SK-N-SH treated with all-trans-retinoic acid at 6 μM for 48 hours (cell line): ENCODE results near the gene UBE4A.

Source experiments
- ATAC-seq: fragments of 200-7000 bp; cut with Tn5 transposase; 3 replicates; pipeline ENCODE4 v1.9.1; 2020; ENCODE audit warnings: mild to moderate bottlenecking, moderate library complexity
- ARNTL ChIP-seq: fragments of 450-650 bp; formaldehyde crosslinking; IDR thresholded peaks from 2 replicates; pipeline ENCODE4 v1.5.0; 2020; ENCODE audit warnings: low read depth, mild to moderate bottlenecking, moderate library complexity, borderline replicate concordance
- CSDC2 ChIP-seq: fragments of 250-450 bp; sonication (Bioruptor Pico); IDR thresholded peaks from 2 replicates; pipeline ENCODE4 v1.5.0; 2020; ENCODE audit warnings: mild to moderate bottlenecking, moderate library complexity
- ESRRG ChIP-seq: fragments of 250-450 bp; sonication (Bioruptor Pico); IDR thresholded peaks from 2 replicates; pipeline ENCODE4 v1.6.1; 2021; ENCODE audit warnings: mild to moderate bottlenecking
- GLIS3 ChIP-seq: fragments of 250-450 bp; sonication (Bioruptor Pico); IDR thresholded peaks from 2 replicates; pipeline ENCODE4 v1.5.0; 2020; ENCODE audit warnings: mild to moderate bottlenecking, moderate library complexity
- ISL1 ChIP-seq: fragments of 250-450 bp; sonication (Bioruptor Pico); IDR thresholded peaks from 2 replicates; pipeline ENCODE4 v2.1.2; 2022; ENCODE audit warnings: mild to moderate bottlenecking, moderate library complexity
- PPARA ChIP-seq: fragments of 250-450 bp; sonication (Bioruptor Pico); IDR thresholded peaks from 2 replicates; pipeline ENCODE4 v1.5.0; 2020; ENCODE audit warnings: mild to moderate bottlenecking, borderline replicate concordance
- SNAI2 ChIP-seq: fragments of 250-450 bp; sonication (Bioruptor Pico); IDR thresholded peaks from 2 replicates; pipeline ENCODE4 v1.5.0; 2020; ENCODE audit warnings: mild to moderate bottlenecking, moderate library complexity
- TOX ChIP-seq: fragments of 250-450 bp; sonication (Bioruptor Pico); IDR thresholded peaks from 2 replicates; pipeline ENCODE4 v1.8.0; 2021; ENCODE audit warnings: mild to moderate bottlenecking, moderate library complexity, borderline replicate concordance
- ZC3H10 ChIP-seq: fragments of 250-450 bp; sonication (Bioruptor Pico); IDR thresholded peaks from 2 replicates; pipeline ENCODE4 v1.5.1; 2021; ENCODE audit warnings: mild to moderate bottlenecking, moderate library complexity
- ZFP3 ChIP-seq: fragments of 250-450 bp; sonication (Bioruptor Pico); IDR thresholded peaks from 2 replicates; pipeline ENCODE4 v1.5.0; 2020; ENCODE audit warnings: mild to moderate bottlenecking, moderate library complexity
- ZFP30 ChIP-seq: fragments of 450-650 bp; formaldehyde crosslinking; IDR thresholded peaks from 2 replicates; pipeline ENCODE4 v1.5.0; 2022; ENCODE audit warnings: mild to moderate bottlenecking, moderate library complexity
- ZNF70 ChIP-seq: fragments of 450-650 bp; formaldehyde crosslinking; IDR thresholded peaks from 2 replicates; pipeline ENCODE4 v1.5.0; 2020; ENCODE audit warnings: mild to moderate bottlenecking, moderate library complexity
- ZNF8 ChIP-seq: fragments of 450-650 bp; formaldehyde crosslinking; IDR thresholded peaks from 2 replicates; pipeline ENCODE4 v1.5.0; 2020; ENCODE audit warnings: mild to moderate bottlenecking, moderate library complexity
- TF ChIP-seq, protein P1 (sequence below): fragments of 250-450 bp; sonication (Bioruptor Pico); IDR thresholded peaks from 2 replicates; pipeline ENCODE4 v1.5.1; 2021; ENCODE audit warnings: mild to moderate bottlenecking, moderate library complexity
- TF ChIP-seq, protein P2 (sequence below): fragments of 250-450 bp; sonication (Bioruptor Pico); IDR thresholded peaks from 2 replicates; pipeline ENCODE4 v1.8.0; 2021; ENCODE audit warnings: low read depth, mild to moderate bottlenecking, moderate library complexity, borderline replicate concordance
- TF ChIP-seq, protein P3 (sequence below): fragments of 250-450 bp; sonication (Bioruptor Pico); IDR thresholded peaks from 2 replicates; pipeline ENCODE4 v1.8.0; 2020; ENCODE audit warnings: mild to moderate bottlenecking, moderate library complexity, borderline replicate concordance
- TF ChIP-seq, protein P4 (sequence below): fragments of 250-450 bp; sonication (Bioruptor Pico); IDR thresholded peaks from 2 replicates; pipeline ENCODE4 v1.5.0; 2020; ENCODE audit warnings: mild to moderate bottlenecking, moderate library complexity
- TF ChIP-seq, protein P5 (sequence below): fragments of 250-450 bp; sonication (Bioruptor Pico); IDR thresholded peaks from 2 replicates; pipeline ENCODE4 v1.5.1; 2020; ENCODE audit warnings: low read depth, mild to moderate bottlenecking, moderate library complexity

UBE4A gene

DNA sequence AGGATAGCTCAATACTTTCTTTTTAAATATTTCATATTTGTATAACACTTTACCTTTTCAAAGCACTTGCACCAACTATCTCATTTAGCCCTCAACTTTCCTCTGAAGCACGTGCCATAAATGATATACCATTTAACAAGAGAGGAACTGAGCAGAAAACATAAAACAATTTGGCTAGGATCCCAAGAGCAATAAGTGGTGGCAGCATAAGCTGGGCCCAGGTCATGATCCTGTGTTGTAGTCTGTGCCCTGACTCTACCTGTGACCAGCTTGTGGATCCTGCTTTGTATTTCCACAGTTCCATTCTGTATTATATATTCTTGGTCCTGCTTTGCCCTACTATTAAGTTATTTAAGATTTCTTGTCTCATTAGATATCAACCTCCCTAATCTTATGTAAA is 53.5 kb downstream of the UBE4A start:
- ATAC-seq: no peak
- no peak for TF ChIP-seq ZNF70 (CRISPR knock-in tag)
- TF ChIP-seq ESRRG (CRISPR knock-in tag): no peak
- TF ChIP-seq TOX: no peak
- TF ChIP-seq ISL1 (CRISPR knock-in tag): no peak
- TF ChIP-seq, protein P1, sequence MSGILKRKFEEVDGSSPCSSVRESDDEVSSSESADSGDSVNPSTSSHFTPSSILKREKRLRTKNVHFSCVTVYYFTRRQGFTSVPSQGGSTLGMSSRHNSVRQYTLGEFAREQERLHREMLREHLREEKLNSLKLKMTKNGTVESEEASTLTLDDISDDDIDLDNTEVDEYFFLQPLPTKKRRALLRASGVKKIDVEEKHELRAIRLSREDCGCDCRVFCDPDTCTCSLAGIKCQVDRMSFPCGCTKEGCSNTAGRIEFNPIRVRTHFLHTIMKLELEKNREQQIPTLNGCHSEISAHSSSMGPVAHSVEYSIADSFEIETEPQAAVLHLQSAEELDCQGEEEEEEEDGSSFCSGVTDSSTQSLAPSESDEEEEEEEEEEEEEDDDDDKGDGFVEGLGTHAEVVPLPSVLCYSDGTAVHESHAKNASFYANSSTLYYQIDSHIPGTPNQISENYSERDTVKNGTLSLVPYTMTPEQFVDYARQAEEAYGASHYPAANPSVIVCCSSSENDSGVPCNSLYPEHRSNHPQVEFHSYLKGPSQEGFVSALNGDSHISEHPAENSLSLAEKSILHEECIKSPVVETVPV (CRISPR knock-in tag): no peak
- no peak for TF ChIP-seq PPARA
- TF ChIP-seq, protein P2, sequence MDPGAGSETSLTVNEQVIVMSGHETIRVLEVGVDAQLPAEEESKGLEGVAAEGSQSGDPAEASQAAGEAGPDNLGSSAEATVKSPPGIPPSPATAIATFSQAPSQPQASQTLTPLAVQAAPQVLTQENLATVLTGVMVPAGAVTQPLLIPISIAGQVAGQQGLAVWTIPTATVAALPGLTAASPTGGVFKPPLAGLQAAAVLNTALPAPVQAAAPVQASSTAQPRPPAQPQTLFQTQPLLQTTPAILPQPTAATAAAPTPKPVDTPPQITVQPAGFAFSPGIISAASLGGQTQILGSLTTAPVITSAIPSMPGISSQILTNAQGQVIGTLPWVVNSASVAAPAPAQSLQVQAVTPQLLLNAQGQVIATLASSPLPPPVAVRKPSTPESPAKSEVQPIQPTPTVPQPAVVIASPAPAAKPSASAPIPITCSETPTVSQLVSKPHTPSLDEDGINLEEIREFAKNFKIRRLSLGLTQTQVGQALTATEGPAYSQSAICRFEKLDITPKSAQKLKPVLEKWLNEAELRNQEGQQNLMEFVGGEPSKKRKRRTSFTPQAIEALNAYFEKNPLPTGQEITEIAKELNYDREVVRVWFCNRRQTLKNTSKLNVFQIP (CRISPR knock-in tag): no peak
- TF ChIP-seq GLIS3 (CRISPR knock-in tag): no peak
- TF ChIP-seq SNAI2: no peak
- no peak for TF ChIP-seq CSDC2 (CRISPR knock-in tag)
- TF ChIP-seq ZC3H10: no peak
- no peak for TF ChIP-seq ZFP3 (CRISPR knock-in tag)

DNA sequence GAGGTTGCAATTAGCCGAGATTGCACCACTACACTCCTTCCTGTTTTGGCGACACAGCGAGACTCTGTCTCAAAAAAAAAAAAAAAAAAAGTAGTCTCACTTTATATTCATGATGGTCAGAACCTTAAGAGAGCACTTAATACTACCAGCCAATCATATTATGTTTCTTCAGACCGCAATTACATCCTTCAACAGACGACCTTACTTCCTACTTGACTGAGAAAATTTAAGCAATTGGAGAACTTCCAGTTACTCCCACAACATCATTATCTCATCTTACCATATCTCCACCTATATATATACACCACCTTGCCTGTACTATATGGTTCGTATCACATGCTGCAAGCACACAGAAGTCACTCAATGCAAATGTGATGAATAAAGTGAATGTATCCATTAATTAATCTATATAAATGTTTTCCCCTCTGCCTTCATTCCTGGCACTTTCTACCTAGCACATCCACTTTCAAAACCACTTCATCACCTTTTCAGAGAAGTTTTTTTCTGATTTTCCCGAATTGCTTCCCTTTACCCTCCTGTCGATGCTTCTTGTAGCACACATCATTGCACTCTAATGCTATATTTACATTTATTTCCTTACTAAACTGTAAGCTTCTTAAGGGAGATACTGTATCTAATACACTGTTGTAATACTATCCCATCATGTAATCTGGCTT is 55.8 kb downstream of the UBE4A start:
- TF ChIP-seq GLIS3 (CRISPR knock-in tag): no peak
- TF ChIP-seq ZFP30 (CRISPR knock-in tag): no peak
- no peak for TF ChIP-seq ZNF70 (CRISPR knock-in tag)
- TF ChIP-seq ZC3H10: no peak
- TF ChIP-seq ARNTL (CRISPR knock-in tag): no peak
- TF ChIP-seq, protein P1 (CRISPR knock-in tag): no peak
- no peak for TF ChIP-seq TOX
- TF ChIP-seq PPARA: no peak
- TF ChIP-seq, protein P3, sequence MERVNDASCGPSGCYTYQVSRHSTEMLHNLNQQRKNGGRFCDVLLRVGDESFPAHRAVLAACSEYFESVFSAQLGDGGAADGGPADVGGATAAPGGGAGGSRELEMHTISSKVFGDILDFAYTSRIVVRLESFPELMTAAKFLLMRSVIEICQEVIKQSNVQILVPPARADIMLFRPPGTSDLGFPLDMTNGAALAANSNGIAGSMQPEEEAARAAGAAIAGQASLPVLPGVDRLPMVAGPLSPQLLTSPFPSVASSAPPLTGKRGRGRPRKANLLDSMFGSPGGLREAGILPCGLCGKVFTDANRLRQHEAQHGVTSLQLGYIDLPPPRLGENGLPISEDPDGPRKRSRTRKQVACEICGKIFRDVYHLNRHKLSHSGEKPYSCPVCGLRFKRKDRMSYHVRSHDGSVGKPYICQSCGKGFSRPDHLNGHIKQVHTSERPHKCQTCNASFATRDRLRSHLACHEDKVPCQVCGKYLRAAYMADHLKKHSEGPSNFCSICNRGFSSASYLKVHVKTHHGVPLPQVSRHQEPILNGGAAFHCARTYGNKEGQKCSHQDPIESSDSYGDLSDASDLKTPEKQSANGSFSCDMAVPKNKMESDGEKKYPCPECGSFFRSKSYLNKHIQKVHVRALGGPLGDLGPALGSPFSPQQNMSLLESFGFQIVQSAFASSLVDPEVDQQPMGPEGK (CRISPR knock-in tag): no peak
- TF ChIP-seq ZNF8 (CRISPR knock-in tag): no peak
- TF ChIP-seq, protein P4, sequence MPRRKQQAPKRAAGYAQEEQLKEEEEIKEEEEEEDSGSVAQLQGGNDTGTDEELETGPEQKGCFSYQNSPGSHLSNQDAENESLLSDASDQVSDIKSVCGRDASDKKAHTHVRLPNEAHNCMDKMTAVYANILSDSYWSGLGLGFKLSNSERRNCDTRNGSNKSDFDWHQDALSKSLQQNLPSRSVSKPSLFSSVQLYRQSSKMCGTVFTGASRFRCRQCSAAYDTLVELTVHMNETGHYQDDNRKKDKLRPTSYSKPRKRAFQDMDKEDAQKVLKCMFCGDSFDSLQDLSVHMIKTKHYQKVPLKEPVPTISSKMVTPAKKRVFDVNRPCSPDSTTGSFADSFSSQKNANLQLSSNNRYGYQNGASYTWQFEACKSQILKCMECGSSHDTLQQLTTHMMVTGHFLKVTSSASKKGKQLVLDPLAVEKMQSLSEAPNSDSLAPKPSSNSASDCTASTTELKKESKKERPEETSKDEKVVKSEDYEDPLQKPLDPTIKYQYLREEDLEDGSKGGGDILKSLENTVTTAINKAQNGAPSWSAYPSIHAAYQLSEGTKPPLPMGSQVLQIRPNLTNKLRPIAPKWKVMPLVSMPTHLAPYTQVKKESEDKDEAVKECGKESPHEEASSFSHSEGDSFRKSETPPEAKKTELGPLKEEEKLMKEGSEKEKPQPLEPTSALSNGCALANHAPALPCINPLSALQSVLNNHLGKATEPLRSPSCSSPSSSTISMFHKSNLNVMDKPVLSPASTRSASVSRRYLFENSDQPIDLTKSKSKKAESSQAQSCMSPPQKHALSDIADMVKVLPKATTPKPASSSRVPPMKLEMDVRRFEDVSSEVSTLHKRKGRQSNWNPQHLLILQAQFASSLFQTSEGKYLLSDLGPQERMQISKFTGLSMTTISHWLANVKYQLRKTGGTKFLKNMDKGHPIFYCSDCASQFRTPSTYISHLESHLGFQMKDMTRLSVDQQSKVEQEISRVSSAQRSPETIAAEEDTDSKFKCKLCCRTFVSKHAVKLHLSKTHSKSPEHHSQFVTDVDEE (CRISPR knock-in tag): no peak
- no peak for TF ChIP-seq SNAI2
- TF ChIP-seq ESRRG (CRISPR knock-in tag): no peak
- TF ChIP-seq, protein P2 (CRISPR knock-in tag): no peak
- TF ChIP-seq, all 23 proteins: peak for 0
- no peak for ATAC-seq

DNA sequence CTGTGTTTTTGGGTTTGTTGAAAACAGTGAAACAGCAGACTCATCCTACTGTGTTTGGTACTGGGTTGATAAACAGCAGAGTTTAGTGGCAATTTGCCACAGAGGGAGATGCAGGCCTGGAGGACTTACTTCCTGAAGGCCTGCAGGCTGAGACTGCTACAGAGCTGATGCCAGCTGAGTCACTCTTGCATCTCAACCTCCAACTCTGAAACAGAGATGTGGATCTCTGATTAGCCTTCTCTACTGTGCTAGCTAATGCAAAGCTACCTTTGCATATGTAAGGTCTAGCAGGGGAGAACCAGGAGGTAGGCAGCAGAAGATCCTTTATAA is 56.3 kb downstream of the UBE4A start:
- ATAC-seq: peak; percentile 97
- TF ChIP-seq, protein P4 (CRISPR knock-in tag): peak; percentile 74; the same call in 1 of the 2 replicates
- TF ChIP-seq TOX (0 out of 2 replicates have a peak, but pooled peaks have one; percentile 17), ZFP3 (CRISPR knock-in tag) (0 out of 2 replicates have a peak, but pooled peaks have one; percentile 28), ZFP30 (CRISPR knock-in tag) (no peak), ZC3H10 (no peak)
- TF ChIP-seq, protein P5, sequence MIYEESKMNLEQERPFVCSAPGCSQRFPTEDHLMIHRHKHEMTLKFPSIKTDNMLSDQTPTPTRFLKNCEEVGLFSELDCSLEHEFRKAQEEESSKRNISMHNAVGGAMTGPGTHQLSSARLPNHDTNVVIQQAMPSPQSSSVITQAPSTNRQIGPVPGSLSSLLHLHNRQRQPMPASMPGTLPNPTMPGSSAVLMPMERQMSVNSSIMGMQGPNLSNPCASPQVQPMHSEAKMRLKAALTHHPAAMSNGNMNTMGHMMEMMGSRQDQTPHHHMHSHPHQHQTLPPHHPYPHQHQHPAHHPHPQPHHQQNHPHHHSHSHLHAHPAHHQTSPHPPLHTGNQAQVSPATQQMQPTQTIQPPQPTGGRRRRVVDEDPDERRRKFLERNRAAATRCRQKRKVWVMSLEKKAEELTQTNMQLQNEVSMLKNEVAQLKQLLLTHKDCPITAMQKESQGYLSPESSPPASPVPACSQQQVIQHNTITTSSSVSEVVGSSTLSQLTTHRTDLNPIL (CRISPR knock-in tag): no peak
- TF ChIP-seq, protein P2 (CRISPR knock-in tag): 0 out of 2 replicates have a peak, but pooled peaks have one; percentile 42
